GM18520 (cell line): Measurements from ENCODE around the gene OXER1.

Source experiments
- ATAC-seq: cut with Tn5 transposase; IDR thresholded peaks from one replicate; pipeline ENCODE4 v1.9.1; 2021; ENCODE audit not compliant: unreplicated experiment

OXER1 gene

DNA sequence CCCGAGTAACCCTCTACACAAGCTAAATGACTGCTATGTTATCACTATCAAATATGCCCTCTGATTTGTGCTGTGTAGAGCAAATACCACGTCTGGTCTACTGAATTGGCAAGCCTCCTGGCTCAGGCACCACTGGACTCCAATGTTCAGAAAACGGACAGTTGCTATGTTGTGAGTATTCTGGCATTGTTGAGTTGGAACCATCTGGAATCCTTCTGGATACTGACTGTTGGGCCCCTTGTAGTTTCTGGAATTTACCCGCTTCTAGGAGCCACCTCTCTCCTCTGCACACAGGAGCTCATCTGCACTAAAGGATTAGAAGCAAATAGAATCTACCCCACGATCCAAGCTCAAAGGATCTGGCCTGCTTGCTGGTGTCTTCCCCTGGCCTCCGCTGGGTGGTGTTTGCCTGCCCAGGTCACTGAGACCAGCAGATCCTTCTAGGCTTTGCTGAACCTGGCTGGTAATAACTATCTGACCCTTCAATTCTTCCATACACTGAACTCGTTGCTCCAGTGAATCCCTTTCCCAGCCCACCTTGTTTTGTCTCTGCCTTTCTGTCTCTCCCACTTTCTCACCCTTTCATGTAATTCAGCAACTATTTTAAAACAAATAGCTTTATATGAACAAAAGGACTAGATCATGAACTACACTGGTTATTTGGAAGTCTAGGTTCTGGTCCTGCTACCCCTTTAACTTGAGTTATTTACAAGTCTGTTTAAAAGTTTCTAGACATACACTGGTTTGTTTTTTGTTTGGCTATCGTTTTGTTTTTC is 30.5 kb upstream of the OXER1 start:
- no peak for ATAC-seq

DNA sequence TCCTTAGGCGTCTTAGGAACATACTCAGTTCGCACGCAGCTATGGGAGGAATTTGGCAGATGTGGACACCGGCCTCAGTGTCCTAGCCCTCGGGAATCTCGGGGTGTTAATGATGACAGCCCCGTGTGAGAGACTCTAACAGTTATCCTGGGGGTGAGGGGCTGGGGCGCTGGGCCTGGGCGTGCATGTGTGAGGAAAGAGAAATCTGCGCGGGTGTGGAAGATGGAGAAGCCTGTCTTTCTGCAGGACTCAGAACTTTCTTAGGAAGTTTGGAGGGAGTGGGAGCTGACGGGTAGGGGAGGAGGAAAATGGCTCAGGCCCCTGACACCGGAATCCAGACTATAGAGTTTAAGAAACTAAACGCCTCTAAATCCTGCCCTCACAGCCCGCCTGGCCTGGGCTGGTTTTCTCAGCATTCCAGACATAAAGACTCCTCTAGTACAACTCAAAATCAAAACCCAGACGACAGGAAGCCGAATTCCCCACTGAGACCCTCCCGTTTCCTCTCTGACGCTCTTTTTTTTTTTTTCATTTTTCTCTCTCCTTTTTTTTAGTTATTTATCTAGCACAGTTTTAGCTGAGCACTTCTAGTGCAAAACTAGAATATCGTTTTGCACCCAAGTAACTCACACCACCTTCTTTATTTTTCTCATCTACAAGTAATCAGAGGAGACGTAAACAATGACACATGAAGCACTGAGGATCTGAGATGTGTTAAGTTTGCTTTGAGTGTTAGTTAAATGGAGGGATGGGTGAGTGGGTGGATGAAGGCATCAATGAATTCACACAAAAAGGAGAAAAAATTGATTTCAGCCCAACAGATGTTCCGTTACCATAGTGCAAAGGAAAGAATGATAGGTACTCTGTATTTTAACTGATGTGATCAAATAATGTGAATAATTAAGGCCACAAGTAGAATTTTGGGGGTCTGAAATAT is 29.7 kb upstream of the OXER1 start:
- no peak for ATAC-seq

DNA sequence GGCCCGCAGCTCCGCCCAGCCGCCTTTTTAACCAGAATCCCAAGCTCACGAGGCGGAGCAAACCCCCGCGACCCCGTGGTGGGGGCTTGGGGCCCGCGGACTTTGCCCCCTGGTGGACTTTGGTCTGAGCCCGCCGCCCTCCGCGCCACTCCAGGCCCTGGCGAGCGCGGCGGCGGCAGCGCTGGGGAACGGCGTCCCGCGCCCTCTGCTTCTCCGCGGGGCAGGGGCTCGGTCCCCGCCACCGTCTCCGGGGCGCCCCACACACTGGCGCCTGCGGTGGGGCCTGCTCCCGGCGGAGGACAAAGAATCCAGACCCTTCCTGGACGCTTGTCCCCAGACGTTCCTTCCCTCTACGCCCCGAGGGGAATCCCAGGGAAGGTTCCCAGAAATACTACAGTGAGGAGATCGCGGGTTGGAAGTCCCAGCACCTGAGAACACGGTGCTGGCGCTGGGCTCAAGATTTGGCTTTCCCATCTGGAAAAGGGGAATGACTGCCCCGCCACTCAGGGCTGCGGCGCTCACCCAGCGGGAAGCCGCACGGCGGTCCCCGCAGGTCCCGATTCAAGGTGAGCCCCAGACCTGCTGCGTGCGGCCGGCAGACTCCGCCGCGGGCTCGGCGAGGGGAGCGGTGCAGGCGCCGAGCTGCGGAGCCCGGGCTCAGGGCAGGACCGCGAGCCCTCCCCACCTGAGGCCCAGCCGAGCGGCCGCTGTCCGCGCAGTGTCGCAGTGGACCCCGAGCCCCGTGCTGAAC is 28.8 kb upstream of the OXER1 start, which contains the start of gene HAAO:
TSS of gene HAAO (minus strand) at position 1 of the 751 bp plus-strand sequence. CDS start 47 bp downstream, outside the sequence.
- no peak for ATAC-seq

DNA sequence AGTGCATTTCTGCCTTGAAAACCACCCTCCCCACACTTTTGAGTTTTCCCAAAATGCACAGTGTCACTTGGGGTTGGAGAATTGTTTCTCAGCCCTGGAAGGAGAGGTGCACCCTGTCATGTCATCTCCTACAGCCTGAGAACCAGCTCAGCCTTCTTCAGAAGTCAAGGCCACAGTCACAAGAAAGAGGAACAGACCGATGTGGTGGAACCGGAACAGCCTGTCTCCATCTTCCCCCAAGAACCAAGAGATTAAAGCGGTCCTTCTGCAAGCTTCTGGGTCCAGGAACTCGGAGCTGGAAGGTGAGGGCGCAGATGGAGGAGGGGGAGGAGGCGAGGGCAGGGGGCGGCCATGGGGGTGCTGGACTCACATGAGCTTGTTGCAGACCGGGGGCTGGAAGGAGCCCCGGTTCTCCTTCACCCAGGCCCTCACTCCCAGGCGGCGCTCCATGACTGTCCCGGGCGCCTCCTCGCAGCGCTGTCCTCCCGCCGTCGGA is 28.2 kb upstream of the OXER1 start:
- ATAC-seq, result no peak

DNA sequence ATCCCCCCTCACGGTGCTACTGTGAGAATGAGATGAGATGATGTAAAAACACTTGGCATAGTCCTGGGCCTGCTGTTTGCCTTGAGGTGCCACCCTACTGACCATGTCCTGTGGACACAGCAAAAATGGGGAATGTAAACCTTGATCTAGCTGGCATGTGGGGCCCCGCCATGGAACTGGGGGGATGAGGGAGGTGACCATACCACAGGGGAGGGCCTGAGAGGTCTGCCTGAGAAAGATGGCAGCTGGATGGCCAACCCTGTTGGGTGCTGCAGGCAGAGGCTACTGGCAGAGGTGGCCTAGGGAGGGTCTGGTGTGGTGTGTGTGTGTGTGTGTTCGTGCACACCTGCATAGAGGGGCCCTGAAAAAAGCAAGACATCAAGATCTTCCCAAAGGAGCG is 27.7 kb upstream of the OXER1 start:
- ATAC-seq, result no peak

DNA sequence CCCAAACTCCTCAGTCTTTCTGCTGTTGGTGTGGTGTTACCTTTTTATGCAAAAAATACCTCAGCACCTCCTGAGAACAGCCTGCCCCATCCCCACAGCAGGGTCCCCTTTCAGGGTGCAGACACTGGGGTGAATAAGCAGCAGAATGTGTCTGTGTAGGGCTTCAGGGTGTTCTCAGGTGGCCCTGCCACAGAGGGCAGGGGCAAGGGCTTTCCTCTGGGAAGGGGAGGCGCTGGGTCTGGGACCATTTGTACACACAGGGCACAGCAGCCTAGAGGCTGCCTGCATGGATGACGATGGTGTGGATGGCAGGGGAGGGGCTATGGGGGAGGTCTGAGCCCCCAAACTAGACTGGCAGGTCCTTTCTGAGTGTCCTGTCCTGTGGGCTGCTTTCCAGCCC is 25.8 kb upstream of the OXER1 start:
- ATAC-seq, result no peak

DNA sequence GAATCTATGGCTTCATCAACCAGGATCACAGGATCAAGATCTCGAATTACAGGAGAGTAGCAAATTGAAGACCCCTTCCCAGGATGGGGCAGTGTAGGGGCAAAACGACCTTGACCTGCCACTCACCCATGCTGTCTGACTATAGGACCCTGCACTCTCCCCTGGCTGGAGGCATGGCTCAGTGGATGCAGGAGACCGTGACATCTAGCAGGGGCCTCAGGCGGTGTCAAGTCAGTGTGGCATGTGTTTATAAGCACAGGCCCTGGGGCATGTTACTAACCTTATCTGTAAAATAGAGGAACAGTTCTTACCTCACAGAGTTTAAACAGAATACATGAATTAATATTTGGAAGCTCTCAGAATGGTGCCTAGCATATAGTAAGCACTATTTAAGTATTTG is 24.9 kb upstream of the OXER1 start:
- no peak for ATAC-seq

DNA sequence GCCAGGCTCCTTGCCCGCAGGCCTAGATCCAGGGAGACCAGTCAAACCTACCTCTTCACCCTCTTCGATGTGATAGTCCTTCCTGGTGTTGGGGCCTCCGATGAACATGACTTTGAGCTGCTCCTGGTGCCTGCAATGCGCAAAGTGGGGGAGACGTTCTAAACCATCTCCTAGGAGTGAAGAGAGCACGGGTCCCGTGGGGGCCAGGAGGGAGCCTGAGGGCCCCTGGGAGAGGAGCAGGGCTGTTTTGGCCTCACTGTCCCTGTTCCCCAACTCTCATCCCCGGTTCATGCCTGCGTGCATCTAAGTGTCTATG is 24.5 kb upstream of the OXER1 start:
- ATAC-seq, result no peak

DNA sequence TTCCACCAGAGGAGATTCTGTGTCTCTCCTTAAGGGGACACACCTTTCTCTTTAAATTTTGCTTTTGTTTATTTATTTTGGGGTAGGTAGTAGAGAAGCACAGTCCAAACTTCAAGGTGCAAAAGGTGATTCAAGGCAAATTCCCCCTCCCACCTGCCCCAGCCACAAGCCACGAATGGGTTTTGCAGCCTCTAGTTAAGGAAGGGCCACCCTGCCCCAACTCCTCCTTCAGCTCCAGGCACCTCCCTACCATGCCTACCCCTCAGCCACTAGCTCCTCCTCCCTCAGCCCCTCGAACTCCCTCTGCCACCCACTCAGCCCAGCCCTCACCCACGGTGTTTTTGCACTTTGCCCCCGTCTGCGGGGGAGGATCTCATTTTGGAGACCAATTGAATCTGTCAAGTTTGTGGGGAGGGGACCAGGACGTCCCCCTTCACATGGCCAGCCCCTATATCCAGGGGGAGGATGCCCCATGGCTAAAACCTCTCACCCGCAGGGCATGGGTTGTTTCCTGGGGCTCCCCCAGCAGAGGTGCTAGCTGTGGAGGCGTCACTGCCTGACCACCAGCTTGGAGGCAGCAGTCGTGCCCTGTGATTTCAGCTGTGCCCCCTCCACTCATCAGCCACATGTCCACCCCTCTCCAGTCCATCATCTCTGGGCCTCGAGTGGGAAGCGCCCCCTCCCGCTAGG is 24.0 kb upstream of the OXER1 start:
- ATAC-seq, result no peak

DNA sequence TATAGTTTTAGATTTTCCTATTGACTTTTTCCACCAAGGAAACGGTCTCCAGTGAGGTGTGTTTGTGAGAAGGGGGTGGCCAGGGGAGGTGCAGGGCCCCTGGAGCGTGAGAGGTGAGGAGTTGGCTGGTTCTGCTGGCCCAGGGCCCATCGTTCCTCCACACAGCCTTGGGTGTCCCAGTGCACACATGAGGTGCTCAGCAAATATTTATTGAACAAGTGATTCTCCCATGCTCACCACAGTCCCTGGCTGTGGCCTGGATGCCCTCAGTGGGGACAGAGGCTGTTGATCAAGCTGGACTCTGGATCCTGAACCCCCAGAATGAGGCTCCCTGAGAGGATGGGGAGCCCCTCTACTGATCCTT is 23.5 kb upstream of the OXER1 start:
- ATAC-seq, result no peak

DNA sequence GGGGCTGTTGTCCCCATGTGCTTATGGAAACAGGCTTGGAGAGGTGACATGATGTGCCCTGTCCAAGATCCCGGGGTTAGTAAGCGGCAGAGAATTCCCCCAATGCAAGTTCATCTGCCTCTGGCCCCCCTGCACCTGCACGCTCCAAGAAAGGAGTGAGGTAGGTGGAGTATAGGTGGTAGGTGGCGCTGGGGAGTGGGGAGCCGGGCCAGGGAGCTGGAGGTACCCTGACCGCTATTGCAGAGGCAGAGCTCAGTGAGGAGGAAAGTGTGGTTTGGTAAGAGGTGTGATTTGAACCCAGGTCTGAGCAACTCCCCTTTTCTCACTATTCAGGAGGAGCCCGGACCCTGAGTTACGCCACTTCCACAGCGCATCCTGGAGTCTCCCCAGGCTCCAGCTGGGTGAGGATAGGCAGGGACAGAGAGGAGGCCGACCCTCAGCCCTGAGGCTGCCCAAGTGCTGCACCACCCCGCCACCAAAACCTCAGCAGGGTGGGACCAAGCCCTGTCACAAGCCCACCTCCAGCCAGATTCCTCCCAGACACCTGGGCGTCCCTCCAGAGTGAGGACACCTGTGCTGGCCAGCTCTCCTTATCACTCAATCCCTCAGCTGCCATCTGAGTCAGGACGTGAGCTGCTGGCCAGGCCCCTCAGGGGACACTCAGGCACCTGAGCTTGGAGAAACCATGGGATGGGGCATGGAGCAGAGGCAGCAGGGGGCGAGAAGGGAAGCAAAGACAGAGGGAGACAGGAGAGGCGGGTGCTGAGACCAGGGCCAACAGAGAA is 22.8 kb upstream of the OXER1 start:
- no peak for ATAC-seq

DNA sequence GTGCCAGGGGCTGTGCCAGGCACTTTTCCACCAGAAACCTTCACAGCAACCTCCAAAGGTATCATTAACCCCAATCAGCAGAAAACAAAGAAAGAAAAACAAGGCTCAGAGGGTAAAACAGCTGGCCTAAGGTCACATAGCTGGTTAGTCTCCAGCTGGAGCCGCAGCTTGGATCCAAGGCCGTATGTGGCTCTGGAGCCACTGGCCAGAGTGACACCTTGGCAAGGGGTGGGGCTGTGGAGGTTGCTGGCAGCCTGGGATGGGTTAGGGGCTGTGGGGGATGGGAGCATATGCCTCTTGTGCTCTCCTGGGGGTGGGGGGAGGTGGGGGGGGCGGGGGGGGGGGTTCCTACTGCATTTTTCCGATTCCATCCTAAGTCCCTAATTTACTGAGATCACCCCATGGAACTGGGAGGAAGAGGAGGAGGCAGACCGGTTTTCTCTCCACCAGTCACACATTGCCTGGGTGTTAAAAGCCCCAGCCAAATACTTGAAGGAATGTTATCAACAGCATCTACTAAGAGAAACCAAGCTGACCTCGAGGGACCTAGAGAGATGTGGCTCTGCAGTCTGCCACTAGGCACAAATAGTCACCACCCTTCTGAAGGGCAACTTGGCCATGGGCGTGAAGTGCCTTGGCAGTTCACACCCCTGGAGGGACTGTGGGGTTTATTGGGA is 20.4 kb upstream of the OXER1 start:
- ATAC-seq, result no peak

DNA sequence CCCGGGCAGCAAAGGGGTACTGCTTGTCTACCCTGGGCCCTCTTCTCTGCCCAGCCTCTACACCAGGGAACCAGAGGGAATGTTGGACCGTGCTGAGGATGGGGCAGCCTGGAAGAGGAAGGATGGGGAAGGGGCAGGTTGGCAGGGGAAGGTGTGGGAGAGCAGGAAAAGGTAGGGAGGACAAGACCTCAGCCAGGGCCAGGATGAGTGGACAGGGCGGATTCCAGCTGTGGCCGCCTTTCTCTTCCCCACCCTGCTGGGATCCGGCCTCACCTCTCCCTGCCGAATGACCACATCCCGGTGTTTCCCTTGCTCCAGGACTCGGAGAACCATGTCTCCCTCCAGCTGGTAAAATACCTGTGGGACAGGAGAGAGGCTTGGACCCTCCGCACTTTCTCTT is 19.6 kb upstream of the OXER1 start:
- ATAC-seq, result no peak

DNA sequence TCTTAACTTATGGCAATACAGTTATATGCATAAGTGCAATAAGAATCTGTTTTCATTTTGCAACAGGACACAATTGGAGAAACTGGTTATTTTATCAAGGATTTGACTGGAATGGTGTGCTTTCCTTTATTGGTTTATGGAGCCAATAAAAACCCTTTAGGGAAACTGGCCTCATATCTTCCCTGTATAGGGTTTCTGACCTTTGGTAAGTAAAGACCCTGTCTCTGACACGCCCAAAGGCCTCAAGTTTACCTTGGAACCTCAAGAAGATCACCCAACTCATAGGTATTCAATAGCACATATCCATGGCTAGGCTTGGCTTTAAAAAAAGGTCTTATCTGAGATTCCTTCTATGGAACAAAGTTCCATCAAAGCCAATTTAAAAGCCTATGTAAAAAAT is 17.2 kb upstream of the OXER1 start:
- no peak for ATAC-seq

DNA sequence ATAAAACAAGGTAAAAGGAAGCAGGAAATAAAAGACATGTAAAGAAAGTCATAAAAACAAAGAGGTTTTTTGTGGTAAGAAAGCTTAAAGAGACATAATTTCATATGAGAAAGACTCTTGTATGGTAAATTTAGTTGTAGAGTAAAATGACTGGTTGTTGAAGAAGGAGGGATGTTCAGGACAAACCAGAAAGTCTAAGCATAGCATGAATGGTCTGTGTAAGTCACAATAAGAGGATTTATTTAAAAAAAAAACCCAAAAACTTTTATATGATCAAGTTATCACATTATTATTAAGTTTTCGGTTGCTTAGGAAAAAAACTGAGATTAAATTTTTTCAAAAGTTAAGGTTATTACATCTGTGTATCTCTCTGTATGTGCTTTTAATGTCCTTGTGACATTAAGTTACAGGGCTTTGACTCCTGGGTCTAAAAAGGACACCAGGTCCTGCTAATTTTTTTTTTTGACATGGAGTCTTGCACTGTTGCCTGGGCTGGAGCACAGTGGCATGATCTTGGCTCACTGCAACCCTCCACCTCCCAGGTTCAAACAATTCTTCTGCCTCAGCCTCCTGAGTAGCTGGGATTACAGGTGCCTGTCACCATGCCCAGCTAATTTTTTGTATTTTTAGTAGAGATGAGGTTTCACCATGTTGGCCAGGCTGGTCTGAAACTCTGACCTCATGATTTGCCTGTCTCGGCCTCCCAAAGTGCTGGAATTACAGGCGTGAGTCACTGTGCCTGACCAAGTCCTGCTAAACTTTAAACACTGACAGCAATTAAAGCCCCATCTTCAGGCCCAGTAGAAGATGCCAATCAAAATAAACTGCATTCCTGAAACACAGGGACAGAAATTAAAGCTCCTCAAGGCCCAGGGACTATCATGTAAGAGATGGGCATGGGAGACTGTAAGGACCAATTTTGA is 14.2 kb upstream of the OXER1 start:
- no peak for ATAC-seq

DNA sequence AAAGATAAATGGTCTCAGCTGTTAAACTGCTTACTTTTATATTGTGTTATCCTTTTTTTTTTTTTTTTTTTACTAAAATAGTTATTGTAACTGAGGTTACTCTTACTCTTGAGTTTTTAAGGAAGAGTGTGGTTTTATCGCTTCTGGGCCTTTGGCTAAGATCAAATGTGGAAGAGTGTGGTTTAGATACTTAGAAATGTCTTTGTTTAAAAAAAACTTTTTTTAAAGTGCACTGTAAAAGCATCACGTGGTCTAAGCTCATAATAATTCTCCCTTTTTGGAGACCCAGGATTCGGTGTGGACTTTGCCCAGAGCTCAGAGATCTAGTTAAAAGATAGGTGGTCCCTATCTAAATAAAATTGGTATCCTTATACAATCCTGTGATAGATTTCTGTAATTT is 11.9 kb upstream of the OXER1 start:
- no peak for ATAC-seq

DNA sequence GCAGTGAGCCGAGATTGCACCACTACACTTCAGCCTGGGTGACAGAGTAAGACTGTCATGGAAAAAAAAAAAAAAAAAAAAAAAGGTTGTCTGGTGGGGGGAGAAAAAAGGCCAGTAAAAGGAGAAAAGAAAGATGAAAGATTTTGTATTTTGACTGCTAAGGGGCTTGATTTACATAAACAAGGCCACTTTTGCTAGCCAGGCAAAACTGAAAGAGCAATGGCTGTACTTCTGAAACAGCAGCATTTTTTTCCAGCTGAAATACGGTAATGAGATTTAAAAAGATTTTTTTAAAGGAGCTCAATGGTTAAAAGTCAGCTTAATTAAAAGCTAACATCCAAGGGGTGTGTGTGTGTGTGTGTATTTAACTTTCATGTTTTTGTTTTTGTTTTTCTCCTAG is 11.3 kb upstream of the OXER1 start:
- ATAC-seq, result no peak

DNA sequence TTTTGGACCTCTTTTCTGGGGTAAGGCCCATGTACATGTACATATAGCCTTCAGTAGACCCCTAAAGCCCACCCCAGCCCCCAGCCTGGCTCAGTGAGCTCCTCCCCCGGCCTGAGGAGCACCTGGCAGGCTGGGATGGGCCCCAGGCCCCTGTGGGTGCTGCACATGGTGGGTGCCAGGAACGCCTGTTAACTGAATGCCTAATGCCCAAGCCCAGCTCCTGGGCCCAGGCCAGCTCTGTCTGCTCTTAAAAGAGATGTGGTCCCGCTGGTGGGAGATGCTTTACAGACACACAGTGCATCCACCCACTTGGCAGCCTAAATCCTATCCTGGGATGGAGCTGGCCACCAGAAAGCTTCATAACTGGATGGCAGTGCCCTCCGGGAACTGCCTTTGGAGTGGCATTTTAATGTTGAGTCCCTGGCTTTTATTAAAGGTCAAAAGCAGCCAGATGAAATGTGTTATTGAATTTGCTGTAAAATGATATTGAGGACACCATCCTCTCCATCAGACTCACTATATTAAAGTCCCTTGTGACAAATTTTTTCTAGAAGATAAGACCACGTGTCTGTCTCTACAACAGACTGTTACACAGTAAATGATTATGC is 7.7 kb upstream of the OXER1 start:
- no peak for ATAC-seq
